ENCODE measurements around the gene LRRK1.

DNA sequence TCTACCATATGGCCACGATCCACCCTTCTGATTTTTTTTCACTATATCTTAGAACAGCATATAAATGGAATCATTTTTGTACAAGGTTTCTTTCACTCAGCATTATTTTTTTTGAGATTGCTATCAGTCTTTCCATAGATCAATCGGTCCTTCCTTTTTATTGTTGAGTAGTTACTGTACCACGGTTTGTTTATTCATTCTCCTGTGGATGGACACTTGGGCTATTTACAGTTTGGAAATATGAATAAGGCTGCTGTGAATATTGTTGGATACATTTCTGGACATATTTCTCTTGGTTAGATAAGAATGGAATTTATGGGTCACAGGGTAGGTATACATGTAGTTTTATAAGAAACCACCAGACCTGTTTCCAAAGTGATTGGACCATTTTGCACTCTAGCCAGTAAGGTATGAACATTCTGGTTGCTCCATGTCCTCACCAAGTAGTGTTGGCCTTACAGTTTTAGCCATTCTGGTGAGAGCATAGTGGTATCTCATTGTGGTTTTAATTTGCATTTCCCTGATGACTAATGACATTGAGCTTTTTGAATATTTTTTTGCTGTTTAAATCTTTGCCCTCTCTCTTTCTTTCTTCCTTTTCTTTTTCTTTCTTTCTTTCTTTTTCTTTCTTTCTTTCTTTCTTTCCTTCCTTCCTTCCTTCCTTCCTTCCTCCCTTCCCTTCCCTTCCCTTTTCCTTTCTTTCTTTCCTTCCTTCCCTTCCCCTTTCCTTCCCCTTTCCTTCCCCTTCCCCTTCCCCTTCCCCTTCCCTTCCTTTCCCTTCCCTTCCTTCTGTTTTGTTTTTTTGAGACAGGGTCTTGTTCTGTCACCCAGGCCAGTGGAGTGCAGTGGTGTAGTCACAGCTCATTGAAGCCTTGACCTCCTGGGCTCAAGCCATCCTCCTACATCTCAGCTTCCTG is 49.2 kb downstream of the LRRK1 start:
- TF ChIP-seq CTCF (IDR thresholded peaks at IDR 0.05) (no peak), EZH2 (IDR thresholded peaks at IDR 0.05; ENCODE audit: borderline replicate concordance, insufficient read depth, low read depth, low read length, poor library complexity, severe bottlenecking) (no peak)
